ENCODE results near the gene TBL1X.

The TBL1X gene

DNA sequence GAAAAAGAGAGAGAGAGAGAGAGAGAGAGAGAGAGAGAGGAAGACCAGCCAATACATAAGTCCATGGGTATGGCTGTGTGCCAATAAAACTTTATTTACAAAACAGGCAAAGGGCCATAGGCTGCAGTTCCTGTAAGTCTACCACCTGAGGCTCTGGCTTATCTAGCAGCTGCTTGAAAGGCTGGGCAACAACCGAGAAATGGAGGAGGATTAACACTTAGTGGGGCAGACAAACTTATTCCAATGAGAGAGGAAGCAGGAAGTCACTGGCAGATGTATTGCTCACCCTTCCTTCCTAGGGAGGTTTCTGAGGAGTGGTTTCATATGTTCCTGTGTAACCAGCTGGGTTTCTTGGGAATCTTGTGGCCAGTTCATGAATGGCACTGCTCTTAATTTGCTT lies 305.5 kb downstream of the TBL1X start:
- no peak for TF ChIP-seq CTCF (conservative IDR thresholded peaks at IDR 0.05; ENCODE audit: low read depth, low read length)
- no peak for DNase-seq (ENCODE audit: low read depth)
- no peak overlapping the region for H3K4me3 ChIP-seq (ENCODE audit: low read depth, low read length)

GRCh38 chrX:9772943-9773342 lies 308.1 kb downstream of the TBL1X start:
- TF ChIP-seq CTCF (conservative IDR thresholded peaks at IDR 0.05; ENCODE audit: low read depth, low read length) = no peak
- DNase-seq (ENCODE audit: low read depth) = no peak
- H3K4me3 ChIP-seq (ENCODE audit: low read depth, low read length) = no peak overlapping the region

DNA sequence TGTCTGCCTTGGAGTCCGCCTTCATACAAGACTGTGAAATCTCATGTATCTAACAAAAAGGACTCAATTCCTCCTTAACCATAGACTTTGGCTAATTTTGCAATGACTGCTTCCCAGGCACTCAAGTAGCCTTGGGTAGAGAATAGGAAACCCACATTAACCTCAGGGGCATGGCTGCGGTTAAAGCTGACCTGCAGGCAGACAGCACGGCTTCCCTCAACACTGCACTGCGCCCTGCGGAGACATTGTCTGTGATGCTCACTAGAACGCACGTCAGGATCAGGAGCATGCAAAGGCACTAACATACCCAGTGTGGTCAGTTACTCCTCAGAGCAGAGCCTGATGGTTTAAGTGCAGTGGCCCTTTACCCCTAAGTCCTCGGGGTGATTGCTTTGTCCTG lies 311.1 kb downstream of the TBL1X start:
- no peak overlapping the region for H3K4me3 ChIP-seq (ENCODE audit: low read depth, low read length)
- TF ChIP-seq CTCF (conservative IDR thresholded peaks at IDR 0.05; ENCODE audit: low read depth, low read length) = no peak
- DNase-seq (ENCODE audit: low read depth) = peak; percentile 59

GRCh38 chrX:9781941-9782340 lies 317.1 kb downstream of the TBL1X start:
- no peak overlapping the region for H3K4me3 ChIP-seq (ENCODE audit: low read depth, low read length)
- no peak for TF ChIP-seq CTCF (conservative IDR thresholded peaks at IDR 0.05; ENCODE audit: low read depth, low read length)
- no peak for DNase-seq (ENCODE audit: low read depth)

- H3K4me3 ChIP-seq (ENCODE audit: low read depth, low read length) = no peak overlapping the region
- no peak for DNase-seq (ENCODE audit: low read depth)
- no peak for TF ChIP-seq CTCF (conservative IDR thresholded peaks at IDR 0.05; ENCODE audit: low read depth, low read length)
These were observed 319.5 kb downstream of the TBL1X start for GRCh38 chrX:9784332-9784731.

DNA sequence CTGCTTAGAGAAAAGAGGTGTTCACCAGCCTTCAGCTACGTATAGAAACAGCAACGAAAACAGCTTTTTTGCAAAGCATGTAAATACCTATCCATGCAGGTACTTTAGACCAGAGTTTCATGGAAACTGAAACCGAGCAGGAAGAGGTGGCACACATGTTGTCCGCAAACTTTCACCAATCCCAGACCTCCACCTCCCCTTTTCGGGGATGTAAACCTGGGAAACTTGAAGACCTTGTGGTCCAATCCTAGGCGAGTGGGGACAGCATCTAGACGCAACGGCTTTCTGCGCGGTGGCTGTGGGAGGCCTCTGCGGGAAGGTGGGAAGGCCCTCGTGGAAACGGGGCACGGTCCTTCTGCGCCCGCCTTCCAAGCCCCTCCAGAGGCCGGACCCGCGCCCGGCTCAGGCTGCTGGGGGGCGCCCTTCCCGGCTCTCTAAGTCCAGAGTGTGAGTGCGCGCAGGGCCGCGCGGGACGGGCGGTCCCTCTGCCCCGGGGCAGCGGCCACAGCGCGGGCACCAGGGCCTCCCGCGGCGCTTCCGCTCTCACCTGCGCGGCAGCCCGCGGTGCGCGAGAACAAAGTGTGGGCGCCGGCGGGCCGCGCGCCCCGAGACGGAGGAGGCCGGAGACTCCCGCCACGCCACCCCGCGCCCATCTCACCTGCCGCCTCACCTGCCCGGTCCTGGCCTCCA lies 320.5 kb downstream of the TBL1X start:
- peak overlapping the region; percentile 46 for H3K4me3 ChIP-seq (ENCODE audit: low read depth, low read length)
- DNase-seq (ENCODE audit: low read depth) = no peak
- no peak for TF ChIP-seq CTCF (conservative IDR thresholded peaks at IDR 0.05; ENCODE audit: low read depth, low read length)

All from choroid plexus epithelial cell (primary cell).